ENCODE measurements around the gene MMP28. TPM values are rescaled to one million over a fixed set of nuclear protein-coding genes. Genes with fewer than 3 reads are reported as not detected.

MMP28 gene
- total and polyA plus RNA-seq, 2 donors (not counting 1 experiment from before 2014, with no cell fraction given) = 0.15 to 2.0 TPM

DNA sequence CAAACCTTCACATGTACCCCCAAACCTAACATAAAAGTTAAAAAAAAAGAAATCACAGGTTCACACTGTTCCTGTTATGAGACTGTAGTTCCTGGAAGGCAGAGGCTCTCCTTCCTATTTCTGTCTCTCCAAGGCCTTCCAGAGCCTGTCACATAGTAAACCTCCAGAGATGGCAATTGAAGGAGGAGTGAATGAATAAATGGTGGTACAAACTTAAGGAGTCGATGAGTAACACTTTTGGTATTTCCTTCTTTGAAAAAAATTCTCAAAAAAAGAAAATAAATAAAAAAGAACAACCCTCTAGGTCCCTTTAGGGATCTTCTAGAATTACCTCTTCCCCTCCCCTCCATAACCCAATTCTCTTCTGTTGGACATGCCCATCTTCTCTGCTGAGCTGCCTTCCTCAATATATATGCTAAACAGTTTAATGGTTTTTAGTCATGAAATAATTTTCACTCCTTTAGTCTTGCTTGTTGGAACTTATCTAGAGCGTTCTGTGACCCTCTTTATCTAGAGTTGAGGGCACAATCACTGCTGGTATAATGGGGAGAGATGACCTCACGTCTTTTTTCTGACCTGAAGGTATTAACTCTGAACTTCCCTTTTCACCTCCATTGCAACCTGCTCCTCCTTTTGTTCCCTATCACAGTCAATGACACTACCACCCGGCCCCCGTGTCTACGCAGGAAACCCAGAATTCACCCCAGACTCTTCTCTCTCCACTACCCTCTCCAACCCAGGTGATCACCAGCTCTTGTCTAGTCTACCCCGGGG is 12.1 kb upstream of the MMP28 start:
- no peak overlapping the region for H3K4me3 ChIP-seq (ENCODE audit: control extremely low read depth in 1 of 5, extremely low read depth in 1 of 5, insufficient read depth in 1 of 5, low read depth in 2 of 5, low read length in 4 of 5)
- H3K27ac ChIP-seq (ENCODE audit: low read length in 2 of 2) = peak overlapping the region in 1 of 2 donors; percentile 11
- H2AFZ ChIP-seq (ENCODE audit: insufficient read depth, low read depth, low read length, poor library complexity, severe bottlenecking) = peak overlapping the region; percentile 60
- Mint-ChIP-seq H3K4me1 (peaks cover 37% of the 10 kb centered on the region), H3K9me3 (ENCODE audit: insufficient read depth) (no peaks in the 10 kb centered on the region), H3K4me3 (peak overlapping the region; percentile 92), H3K27me3 (no peaks in the 10 kb centered on the region), H3K27ac (peak overlapping the region; percentile 97)
- 88% methylated on average over 4 of the region's 7 CpGs for WGBS (ENCODE audit: insufficient coverage)
- no peak for ATAC-seq (ENCODE audit: low read depth)
- no peaks in the 10 kb centered on the region for H3K9me3 ChIP-seq (ENCODE audit: control extremely low read depth in 1 of 3, control insufficient read depth in 2 of 3, insufficient read depth in 1 of 3, low read length in 2 of 3)
- CTCF ChIA-PET = interaction anchor here (1.2 to 8.7 kb wide), 4 partner anchors 40 to 194 kb away, joined by 5 to 349 read pairs (median 15); partner anchors contain the start of gene C17orf50
- POLR2A ChIA-PET = interaction anchor here (2.8 kb wide), 1 partner anchor 43 kb away, joined by 33 read pairs; no protein-coding TSS in a partner anchor
- no peak overlapping the region for H3K9ac ChIP-seq (ENCODE audit: low read length)
- peaks cover 29 to 31% of the 10 kb centered on the region in 2 donors for H3K4me1 ChIP-seq (ENCODE audit: control insufficient read depth in 2 of 2, insufficient read depth in 2 of 2, low read length in 2 of 2)
- H3K36me3 ChIP-seq (replicated peaks in 1 of 2; ENCODE audit: control extremely low read depth in 1 of 2, control insufficient read depth in 1 of 2, extremely low read depth in 1 of 2, insufficient read depth in 2 of 2, low read length in 1 of 2) = no peaks in the 10 kb centered on the region
- no peak for TF ChIP-seq EZH2 (IDR thresholded peaks at IDR 0.05; ENCODE audit: borderline replicate concordance, insufficient read depth, low read depth, low read length, poor library complexity, severe bottlenecking)
- TF ChIP-seq, protein P1, sequence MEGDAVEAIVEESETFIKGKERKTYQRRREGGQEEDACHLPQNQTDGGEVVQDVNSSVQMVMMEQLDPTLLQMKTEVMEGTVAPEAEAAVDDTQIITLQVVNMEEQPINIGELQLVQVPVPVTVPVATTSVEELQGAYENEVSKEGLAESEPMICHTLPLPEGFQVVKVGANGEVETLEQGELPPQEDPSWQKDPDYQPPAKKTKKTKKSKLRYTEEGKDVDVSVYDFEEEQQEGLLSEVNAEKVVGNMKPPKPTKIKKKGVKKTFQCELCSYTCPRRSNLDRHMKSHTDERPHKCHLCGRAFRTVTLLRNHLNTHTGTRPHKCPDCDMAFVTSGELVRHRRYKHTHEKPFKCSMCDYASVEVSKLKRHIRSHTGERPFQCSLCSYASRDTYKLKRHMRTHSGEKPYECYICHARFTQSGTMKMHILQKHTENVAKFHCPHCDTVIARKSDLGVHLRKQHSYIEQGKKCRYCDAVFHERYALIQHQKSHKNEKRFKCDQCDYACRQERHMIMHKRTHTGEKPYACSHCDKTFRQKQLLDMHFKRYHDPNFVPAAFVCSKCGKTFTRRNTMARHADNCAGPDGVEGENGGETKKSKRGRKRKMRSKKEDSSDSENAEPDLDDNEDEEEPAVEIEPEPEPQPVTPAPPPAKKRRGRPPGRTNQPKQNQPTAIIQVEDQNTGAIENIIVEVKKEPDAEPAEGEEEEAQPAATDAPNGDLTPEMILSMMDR (IDR thresholded peaks at IDR 0.05) = no peak
- intact Hi-C loops (cut with micrococcal nuclease) = loop anchor here (10.0 kb wide), 1 partner anchor 193 kb away; no protein-coding TSS in a partner anchor
- H3K79me2 ChIP-seq (ENCODE audit: control insufficient read depth, insufficient read depth, low read length) = peaks cover 32% of the 10 kb centered on the region
- no peak for DNase-seq
- H3K27me3 ChIP-seq (replicated peaks in 1 of 4; ENCODE audit: control extremely low read depth in 1 of 4, control insufficient read depth in 3 of 4, insufficient read depth in 4 of 4, low read length in 3 of 4) = no peaks in the 10 kb centered on the region
- H4K20me1 ChIP-seq (ENCODE audit: control insufficient read depth, insufficient read depth, low read length, poor library complexity, severe bottlenecking) = peaks cover 27% of the 10 kb centered on the region
- H3K4me2 ChIP-seq (replicated peaks; ENCODE audit: low read depth, low read length, poor library complexity, severe bottlenecking) = no peak overlapping the region
